Measurements from ENCODE around the gene KLK1. TPM values are rescaled to one million over a fixed set of nuclear protein-coding genes. Genes with fewer than 3 reads are reported as not detected.

Gene KLK1
- total RNA-seq, 1 donor from 2014 or later, result not detected

- no peaks in the 10 kb centered on the region for H3K36me3 ChIP-seq
- no peaks in the 10 kb centered on the region for H3K27me3 ChIP-seq
- no peak overlapping the region for H3K27ac ChIP-seq
- no peak for DNase-seq (ENCODE audit: low spot score in 2 of 2)
- intact Hi-C loops (cut with DNase I), result no loop called here
- H3K9me3 ChIP-seq, result no peaks in the 10 kb centered on the region
- TF ChIP-seq, protein P1, sequence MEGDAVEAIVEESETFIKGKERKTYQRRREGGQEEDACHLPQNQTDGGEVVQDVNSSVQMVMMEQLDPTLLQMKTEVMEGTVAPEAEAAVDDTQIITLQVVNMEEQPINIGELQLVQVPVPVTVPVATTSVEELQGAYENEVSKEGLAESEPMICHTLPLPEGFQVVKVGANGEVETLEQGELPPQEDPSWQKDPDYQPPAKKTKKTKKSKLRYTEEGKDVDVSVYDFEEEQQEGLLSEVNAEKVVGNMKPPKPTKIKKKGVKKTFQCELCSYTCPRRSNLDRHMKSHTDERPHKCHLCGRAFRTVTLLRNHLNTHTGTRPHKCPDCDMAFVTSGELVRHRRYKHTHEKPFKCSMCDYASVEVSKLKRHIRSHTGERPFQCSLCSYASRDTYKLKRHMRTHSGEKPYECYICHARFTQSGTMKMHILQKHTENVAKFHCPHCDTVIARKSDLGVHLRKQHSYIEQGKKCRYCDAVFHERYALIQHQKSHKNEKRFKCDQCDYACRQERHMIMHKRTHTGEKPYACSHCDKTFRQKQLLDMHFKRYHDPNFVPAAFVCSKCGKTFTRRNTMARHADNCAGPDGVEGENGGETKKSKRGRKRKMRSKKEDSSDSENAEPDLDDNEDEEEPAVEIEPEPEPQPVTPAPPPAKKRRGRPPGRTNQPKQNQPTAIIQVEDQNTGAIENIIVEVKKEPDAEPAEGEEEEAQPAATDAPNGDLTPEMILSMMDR (IDR thresholded peaks at IDR 0.05), result no peak
- no peak overlapping the region for H3K4me3 ChIP-seq
- H3K4me1 ChIP-seq, result no peaks in the 10 kb centered on the region
Measured at GRCh38 chr19:50831026-50831396, 7.4 kb upstream of the KLK1 start.

GRCh38 chr19:50830266-50831025 is 6.9 kb upstream of the KLK1 start:
- H3K27me3 ChIP-seq, result no peaks in the 10 kb centered on the region
- no peaks in the 10 kb centered on the region for H3K36me3 ChIP-seq
- no peak for DNase-seq (ENCODE audit: low spot score in 2 of 2)
- no peak overlapping the region for H3K4me3 ChIP-seq
- H3K9me3 ChIP-seq, result no peaks in the 10 kb centered on the region
- no peak overlapping the region for H3K27ac ChIP-seq
- intact Hi-C loops (cut with DNase I), result no loop called here
- H3K4me1 ChIP-seq, result no peaks in the 10 kb centered on the region
- TF ChIP-seq, protein P1 (IDR thresholded peaks at IDR 0.05), result no peak

DNA sequence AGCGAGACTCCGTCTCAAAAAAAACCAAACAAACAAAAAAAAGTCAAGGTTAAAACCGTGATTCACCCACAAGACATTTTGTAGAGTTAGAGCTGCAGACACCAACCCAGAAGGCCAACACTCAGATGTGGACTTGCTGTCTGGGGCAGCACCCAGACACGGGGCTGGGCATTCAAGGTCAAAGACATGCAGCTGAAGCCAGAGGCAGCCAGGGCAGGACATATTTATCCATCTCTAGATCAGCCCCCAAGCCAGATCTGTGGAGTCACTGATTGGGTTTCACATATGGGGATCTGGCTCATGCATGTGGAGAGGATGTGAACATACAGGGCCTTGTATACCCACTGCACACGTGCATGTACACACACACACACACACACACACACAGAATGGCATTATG is 6.2 kb upstream of the KLK1 start:
- H3K27ac ChIP-seq, result no peak overlapping the region
- TF ChIP-seq, protein P1 (IDR thresholded peaks at IDR 0.05), result no peak
- intact Hi-C loops (cut with DNase I), result no loop called here
- no peaks in the 10 kb centered on the region for H3K36me3 ChIP-seq
- no peaks in the 10 kb centered on the region for H3K27me3 ChIP-seq
- no peaks in the 10 kb centered on the region for H3K4me1 ChIP-seq
- H3K4me3 ChIP-seq, result no peak overlapping the region
- DNase-seq (ENCODE audit: low spot score in 2 of 2), result no peak
- H3K9me3 ChIP-seq, result no peaks in the 10 kb centered on the region

GRCh38 chr19:50827476-50827875 is 3.9 kb upstream of the KLK1 start:
- Histone ChIP-seq H3K9me3 (no peaks in the 10 kb centered on the region), H3K27me3 (no peaks in the 10 kb centered on the region), H3K4me3 (no peak overlapping the region), H3K36me3 (no peaks in the 10 kb centered on the region), H3K4me1 (no peaks in the 10 kb centered on the region), H3K27ac (no peak overlapping the region)
- intact Hi-C loops (cut with DNase I), result no loop called here
- TF ChIP-seq, protein P1 (IDR thresholded peaks at IDR 0.05), result no peak
- DNase-seq (ENCODE audit: low spot score in 2 of 2), result no peak

GRCh38 chr19:50826492-50827240 is 3.1 kb upstream of the KLK1 start:
- Histone ChIP-seq H3K4me3 (no peak overlapping the region), H3K27ac (no peak overlapping the region), H3K27me3 (no peaks in the 10 kb centered on the region), H3K4me1 (no peaks in the 10 kb centered on the region), H3K9me3 (no peaks in the 10 kb centered on the region), H3K36me3 (no peaks in the 10 kb centered on the region)
- no peak for DNase-seq (ENCODE audit: low spot score in 2 of 2)
- intact Hi-C loops (cut with DNase I), result no loop called here
- TF ChIP-seq, protein P1 (IDR thresholded peaks at IDR 0.05), result no peak
